Measurements from ENCODE around the gene CCDC196.

Gene CCDC196

DNA sequence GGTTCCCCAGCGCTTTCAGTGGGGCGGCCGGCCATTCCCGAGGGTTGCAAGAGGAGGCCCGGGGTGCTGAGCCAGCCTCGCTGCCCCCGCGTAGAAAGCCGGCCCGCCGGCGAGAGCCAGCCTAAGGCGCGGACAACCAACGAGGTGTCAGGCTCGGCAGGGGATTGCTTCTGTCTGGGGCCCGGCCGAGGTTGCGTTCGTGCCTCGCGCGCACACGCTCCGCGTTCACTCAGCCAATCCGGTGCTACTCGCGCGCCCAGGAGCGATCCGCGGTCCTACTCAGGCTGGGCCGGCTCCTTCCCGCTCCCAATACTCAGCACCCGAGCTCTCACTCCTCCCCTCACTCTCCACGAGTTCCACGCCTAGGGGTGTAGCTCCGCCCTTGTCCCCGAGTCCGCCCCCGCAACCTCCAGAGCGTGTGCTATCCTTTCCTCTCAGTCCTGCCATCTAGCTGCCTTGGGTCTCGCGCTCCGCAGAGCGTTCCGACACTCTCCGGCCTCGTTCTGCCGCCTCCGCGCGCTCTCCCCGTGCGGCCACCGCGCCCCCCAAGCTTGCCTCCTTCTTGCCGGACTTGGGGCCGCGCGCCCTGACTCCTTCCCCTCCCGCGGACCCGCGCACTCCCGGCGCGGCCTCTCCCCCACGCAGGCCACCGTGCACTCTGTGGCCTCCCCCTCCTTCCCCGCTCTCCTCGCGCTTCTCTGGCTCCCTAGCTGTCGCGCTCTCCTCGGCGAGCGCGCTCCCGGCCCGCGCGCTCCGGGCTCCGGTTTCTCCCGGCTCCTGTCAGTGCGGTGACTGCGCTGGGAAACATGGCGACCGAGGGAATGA is 21.8 kb downstream of the CCDC196 start, which contains the start of gene GPHN:
TSS of gene GPHN (plus strand) at position 426 of the 825 bp plus-strand sequence.
- Histone ChIP-seq H3K9me3 (ENCODE audit: control insufficient read depth, insufficient read depth, low read length) (no peaks in the 10 kb centered on the region), H3K79me2 (ENCODE audit: control insufficient read depth, low read length) (peaks cover 61% of the 10 kb centered on the region), H3K9me2 (replicated peaks; ENCODE audit: control insufficient read depth, low read length) (no peaks in the 10 kb centered on the region), H3K27ac (ENCODE audit: low read depth, low read length) (peak within 1 kb of the TSS; percentile 64), H3F3A (ENCODE audit: control insufficient read depth, insufficient read depth) (peaks cover 11% of the 10 kb centered on the region; the same call in 1 of the 2 replicates), H4K20me1 (ENCODE audit: control insufficient read depth, insufficient read depth, low read depth, low read length) (peaks cover 22% of the 10 kb centered on the region), H3K4me3 (ENCODE audit: low read length) (peak within 1 kb of the TSS; percentile 98), H3K36me3 (ENCODE audit: control insufficient read depth, low read length) (peaks cover 10% of the 10 kb centered on the region; the same call in 1 of the 2 replicates), H3K4me1 (ENCODE audit: control insufficient read depth, low read length) (peaks cover 46% of the 10 kb centered on the region), H3K27me3 (ENCODE audit: control insufficient read depth, low read length) (no peaks in the 10 kb centered on the region), H3K4me2 (ENCODE audit: low read length) (peak within 1 kb of the TSS; percentile 85)
- TF ChIP-seq, protein P1, sequence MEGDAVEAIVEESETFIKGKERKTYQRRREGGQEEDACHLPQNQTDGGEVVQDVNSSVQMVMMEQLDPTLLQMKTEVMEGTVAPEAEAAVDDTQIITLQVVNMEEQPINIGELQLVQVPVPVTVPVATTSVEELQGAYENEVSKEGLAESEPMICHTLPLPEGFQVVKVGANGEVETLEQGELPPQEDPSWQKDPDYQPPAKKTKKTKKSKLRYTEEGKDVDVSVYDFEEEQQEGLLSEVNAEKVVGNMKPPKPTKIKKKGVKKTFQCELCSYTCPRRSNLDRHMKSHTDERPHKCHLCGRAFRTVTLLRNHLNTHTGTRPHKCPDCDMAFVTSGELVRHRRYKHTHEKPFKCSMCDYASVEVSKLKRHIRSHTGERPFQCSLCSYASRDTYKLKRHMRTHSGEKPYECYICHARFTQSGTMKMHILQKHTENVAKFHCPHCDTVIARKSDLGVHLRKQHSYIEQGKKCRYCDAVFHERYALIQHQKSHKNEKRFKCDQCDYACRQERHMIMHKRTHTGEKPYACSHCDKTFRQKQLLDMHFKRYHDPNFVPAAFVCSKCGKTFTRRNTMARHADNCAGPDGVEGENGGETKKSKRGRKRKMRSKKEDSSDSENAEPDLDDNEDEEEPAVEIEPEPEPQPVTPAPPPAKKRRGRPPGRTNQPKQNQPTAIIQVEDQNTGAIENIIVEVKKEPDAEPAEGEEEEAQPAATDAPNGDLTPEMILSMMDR (IDR thresholded peaks at IDR 0.05; ENCODE audit: low read depth, low read length, poor library complexity, severe bottlenecking) = peak; percentile 34
- TF ChIP-seq EZH2phosphoT487 (IDR thresholded peaks at IDR 0.05; ENCODE audit: borderline replicate concordance, low read length) = no peak

DNA sequence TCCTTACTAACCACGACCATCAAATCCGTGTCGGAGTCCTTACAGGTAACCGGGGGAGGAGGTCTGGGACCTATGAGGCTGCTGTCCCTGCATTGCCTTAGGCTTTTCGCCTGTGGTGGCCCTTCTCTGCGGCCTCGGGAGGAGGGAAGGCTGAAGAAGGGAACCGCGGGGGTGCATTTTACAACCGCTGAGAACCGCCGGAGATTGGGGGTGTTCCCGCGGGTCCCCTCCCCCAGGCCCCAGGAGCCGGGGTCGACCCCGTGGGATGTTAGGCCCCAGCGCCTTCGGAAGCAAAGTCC is 22.3 kb downstream of the CCDC196 start:
- peaks cover 27% of the 10 kb centered on the region for H4K20me1 ChIP-seq (ENCODE audit: control insufficient read depth, insufficient read depth, low read depth, low read length)
- no peaks in the 10 kb centered on the region for H3K9me2 ChIP-seq (replicated peaks; ENCODE audit: control insufficient read depth, low read length)
- peak overlapping the region; percentile 85 for H3K4me2 ChIP-seq (ENCODE audit: low read length)
- peak overlapping the region; percentile 64 for H3K27ac ChIP-seq (ENCODE audit: low read depth, low read length)
- no peaks in the 10 kb centered on the region for H3K9me3 ChIP-seq (ENCODE audit: control insufficient read depth, insufficient read depth, low read length)
- H3K4me1 ChIP-seq (ENCODE audit: control insufficient read depth, low read length) = peaks cover 51% of the 10 kb centered on the region
- peak overlapping the region; percentile 98 for H3K4me3 ChIP-seq (ENCODE audit: low read length)
- H3K36me3 ChIP-seq (ENCODE audit: control insufficient read depth, low read length) = peaks cover 10% of the 10 kb centered on the region; the same call in 1 of the 2 replicates
- H3F3A ChIP-seq (ENCODE audit: control insufficient read depth, insufficient read depth) = peaks cover 11% of the 10 kb centered on the region; the same call in 1 of the 2 replicates
- no peaks in the 10 kb centered on the region for H3K27me3 ChIP-seq (ENCODE audit: control insufficient read depth, low read length)
- peaks cover 67% of the 10 kb centered on the region for H3K79me2 ChIP-seq (ENCODE audit: control insufficient read depth, low read length)
- TF ChIP-seq, protein P1 (IDR thresholded peaks at IDR 0.05; ENCODE audit: low read depth, low read length, poor library complexity, severe bottlenecking) = no peak
- no peak for TF ChIP-seq EZH2phosphoT487 (IDR thresholded peaks at IDR 0.05; ENCODE audit: borderline replicate concordance, low read length)

DNA sequence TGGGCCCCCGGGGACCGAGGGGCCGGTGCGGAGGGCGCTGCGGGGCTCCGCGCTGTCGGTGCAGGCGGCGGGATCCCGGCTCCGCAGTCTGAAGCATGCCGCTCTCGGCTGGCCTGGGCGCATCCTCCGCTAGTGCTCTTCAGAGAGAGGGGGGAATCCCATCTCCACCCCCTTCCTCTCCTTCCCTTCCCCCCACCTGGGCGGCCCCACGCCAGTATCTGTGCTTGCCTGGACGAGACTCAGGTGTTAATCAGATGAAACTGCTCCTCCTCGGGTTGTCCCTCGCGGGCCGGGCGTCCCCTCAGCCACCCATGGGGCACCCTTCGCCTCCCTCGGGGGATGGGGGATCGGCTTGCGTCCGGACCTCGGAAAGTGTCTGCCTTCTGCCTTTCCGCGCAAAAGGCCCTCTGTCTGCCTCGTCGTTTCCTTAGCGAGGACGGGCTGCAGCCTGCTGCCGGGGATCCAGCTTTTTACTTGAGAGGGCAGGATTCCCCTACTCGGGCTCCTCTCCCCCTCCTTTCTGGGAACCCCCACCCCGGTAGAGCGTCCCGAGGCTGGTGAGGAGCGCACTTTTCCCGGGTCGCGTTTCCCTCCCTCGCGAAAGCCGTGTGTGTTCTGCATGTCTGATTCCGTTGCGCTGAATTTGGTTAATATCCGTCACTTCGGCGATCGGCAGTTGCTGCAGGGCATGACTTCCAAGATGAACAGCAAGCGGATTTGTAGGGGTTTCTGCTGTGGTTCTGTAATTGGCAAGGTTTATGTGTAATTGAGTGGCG is 22.9 kb downstream of the CCDC196 start:
- H3K79me2 ChIP-seq (ENCODE audit: control insufficient read depth, low read length) = peaks cover 72% of the 10 kb centered on the region
- H3K27ac ChIP-seq (ENCODE audit: low read depth, low read length) = peak overlapping the region; percentile 64
- H3K36me3 ChIP-seq (ENCODE audit: control insufficient read depth, low read length) = peaks cover 6% of the 10 kb centered on the region; the same call in 1 of the 2 replicates
- peak overlapping the region; percentile 85 for H3K4me2 ChIP-seq (ENCODE audit: low read length)
- TF ChIP-seq, protein P1 (IDR thresholded peaks at IDR 0.05; ENCODE audit: low read depth, low read length, poor library complexity, severe bottlenecking) = no peak
- no peak for TF ChIP-seq EZH2phosphoT487 (IDR thresholded peaks at IDR 0.05; ENCODE audit: borderline replicate concordance, low read length)
- H3K9me3 ChIP-seq (ENCODE audit: control insufficient read depth, insufficient read depth, low read length) = no peaks in the 10 kb centered on the region
- H3K27me3 ChIP-seq (ENCODE audit: control insufficient read depth, low read length) = no peaks in the 10 kb centered on the region
- peaks cover 52% of the 10 kb centered on the region for H3K4me1 ChIP-seq (ENCODE audit: control insufficient read depth, low read length)
- no peaks in the 10 kb centered on the region for H3K9me2 ChIP-seq (replicated peaks; ENCODE audit: control insufficient read depth, low read length)
- H3F3A ChIP-seq (ENCODE audit: control insufficient read depth, insufficient read depth) = peaks cover 11% of the 10 kb centered on the region; the same call in 1 of the 2 replicates
- peaks cover 27% of the 10 kb centered on the region for H4K20me1 ChIP-seq (ENCODE audit: control insufficient read depth, insufficient read depth, low read depth, low read length)
- peak overlapping the region; percentile 98 for H3K4me3 ChIP-seq (ENCODE audit: low read length)
